GM19239 (cell line): ENCODE data around the gene SSBP4.

ENCODE experiments used
- DNase-seq: peaks from one replicate; pipeline ENCODE4 v3.0.0; 2011; ENCODE audit warnings: low spot score; ENCODE audit not compliant: insufficient read length
- FAIRE-seq: peaks from 2 replicates; lab custom pipeline; 2011; peaks lifted over from hg19 to GRCh38; lab: Jason Lieb, UNC

SSBP4 gene

DNA sequence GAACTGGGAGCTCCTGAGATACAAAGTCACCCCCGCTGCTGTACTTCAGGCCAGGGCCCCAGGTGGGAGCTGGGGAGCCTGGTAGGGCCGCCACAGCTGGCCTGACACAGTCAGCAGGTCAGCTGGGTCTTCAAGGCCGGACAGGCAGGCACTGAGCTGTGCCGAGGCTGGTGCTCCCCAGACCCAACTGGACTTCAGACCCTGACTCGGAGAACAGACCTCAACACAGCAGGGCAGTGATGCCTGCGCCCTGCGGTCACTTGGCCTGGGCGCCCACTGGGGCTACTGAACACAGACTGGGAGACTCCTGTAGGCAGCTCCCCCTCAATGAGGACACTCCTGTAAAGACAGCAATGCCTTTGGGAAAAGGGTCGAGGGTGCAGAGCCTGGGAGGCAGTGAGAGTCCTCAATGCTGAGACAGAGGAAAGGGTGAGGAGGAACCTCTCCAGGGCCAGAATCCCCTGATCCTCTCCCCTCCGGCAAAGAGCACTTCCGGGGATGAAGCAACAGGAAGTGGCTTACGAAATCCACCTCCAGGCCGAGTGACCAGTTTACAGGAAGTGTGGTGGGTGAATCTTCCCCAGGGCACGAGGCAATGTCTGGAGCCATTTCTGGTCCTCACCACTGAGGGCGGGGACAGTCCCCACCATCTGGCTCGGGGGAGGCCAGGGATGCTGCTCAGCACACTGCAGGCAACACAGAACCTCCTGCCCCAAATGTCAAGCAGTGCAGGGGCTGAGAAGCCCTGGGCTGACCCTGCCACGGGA lies 59.5 kb downstream of the SSBP4 start:
- FAIRE-seq (peak; percentile 96), DNase-seq (peak; percentile 85)

DNA sequence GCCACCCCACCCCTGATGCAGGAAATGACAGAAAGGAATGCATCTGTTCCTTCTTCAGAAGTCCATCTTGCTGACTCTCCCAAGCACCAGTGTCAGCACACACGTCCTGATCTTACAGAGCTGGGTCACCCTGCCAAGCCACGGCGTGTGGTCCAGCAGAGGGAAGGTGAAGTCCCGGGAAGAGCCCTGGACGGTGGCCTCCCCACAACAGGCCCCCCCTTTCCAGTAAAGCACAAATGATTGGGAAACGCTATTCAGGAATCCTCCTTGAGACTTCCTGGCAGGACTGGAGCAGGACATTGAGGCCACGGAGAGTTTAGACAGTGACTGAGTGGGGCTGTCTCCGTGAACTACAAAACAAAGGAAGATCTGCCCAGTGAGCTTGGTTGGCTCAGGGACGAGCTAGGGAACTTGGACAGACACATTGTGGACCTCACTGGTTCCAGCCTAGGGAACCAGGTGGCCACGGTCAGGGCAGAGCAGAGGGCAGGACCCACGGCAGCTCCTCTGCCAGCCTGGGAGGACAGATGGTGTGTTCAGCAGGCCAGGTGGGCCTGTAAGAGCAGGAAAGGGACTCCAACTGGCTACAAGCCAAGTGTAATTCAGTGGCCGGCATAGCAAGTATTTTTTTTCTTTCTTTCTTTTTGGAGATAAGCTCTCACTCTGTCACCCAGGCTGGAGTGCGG lies 61.0 kb downstream of the SSBP4 start:
- no peak for FAIRE-seq
- DNase-seq = no peak

DNA sequence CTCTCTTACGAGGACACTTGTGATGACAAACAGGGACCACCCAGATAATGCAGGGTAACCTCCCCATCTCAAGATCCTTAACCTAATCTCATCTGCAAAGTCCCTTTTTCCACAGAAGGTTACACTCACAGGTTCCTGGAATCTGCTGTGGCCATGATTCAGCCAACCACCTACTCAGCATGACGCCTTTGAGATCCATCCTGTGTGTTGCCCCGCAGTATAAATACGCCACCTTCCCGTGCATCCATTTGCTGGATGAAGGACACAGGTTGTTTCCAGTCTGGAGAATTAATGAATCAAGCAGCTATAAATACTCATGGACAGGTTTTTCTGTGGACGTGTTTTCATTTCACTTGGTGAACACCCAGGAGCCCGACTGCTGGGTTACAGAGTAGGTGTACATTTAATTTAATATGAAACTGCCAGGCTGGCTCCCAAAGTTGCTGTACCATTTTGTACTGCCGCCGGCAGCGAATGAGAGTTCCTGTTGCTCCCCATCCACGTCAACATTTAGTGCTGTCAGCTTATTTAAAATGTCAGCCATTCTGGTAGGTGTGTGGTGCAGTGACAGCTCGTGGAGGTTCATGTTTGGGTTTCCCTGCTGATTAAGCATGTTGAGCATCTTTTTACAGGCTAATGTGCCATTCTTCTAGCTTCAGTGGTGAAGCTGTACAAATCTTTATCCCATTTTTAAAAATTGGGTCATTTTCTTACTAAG lies 62.5 kb downstream of the SSBP4 start:
- FAIRE-seq = no peak
- DNase-seq = no peak

DNA sequence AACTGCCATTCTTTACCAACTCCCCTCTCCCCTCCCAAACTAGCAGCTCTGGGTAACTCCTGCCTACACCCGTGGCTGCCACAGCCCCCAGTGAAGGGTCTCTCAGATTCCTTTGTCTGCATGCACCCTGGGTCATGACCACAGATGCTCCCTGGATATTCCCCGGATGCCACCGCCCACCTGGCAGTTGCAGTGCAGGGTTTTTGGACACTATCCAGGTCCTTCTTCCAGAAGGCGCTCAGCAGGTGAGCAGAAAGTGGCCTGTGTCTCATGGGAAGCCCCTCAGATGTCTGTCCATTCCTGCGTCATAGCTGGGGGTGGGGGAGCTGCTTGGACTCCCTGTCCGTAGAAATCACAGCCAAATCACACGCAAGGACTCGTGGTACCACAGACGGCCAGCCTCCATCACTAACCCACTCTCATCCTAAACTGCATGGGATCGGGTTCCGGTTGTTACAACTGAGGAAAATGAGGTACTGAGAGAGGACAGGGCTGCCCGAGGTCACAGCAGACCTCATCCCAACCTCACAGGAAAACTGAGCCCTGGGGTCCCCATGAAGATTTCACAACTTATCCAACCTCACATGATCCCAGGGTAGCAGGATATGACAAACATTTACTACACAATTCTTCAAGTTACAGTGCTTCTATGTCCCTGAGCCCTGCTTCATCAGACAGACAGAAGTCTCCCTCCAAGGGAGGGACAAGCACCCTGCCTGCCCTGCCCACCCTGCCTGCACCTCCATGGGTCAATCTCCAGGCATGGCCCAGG lies 64.1 kb downstream of the SSBP4 start:
- FAIRE-seq (no peak), DNase-seq (no peak)
